ENCODE measurements around the gene DENND10. TPM values are rescaled to one million over a fixed set of nuclear protein-coding genes. Genes with fewer than 3 reads are reported as not detected.
A peak's percentile ranks its signal among the peaks of the same experiment; 100 is the strongest.

The DENND10 gene
- total RNA-seq, 2 experiments from 2014 or later = 39.9 to 41.3 TPM

DNA sequence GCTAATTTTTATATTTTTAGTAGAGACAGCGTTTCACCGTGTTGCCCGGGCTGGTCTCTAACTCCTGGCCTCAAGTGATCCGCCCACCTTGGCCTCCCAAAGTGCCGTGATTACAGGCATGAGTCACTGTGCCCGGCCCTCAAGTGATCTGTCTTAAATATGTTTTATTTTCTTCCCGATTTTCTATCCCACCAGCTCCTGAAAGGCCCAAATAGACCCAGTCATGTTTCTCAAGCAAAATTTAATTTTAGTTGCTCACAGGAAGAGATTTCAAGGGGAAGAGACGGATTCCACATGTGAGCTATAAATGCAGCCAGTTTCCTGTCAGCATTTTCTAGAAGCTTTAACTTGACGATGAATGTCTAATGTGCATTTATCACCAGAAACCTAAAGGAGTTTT is 12.0 kb downstream of the DENND10 start:
- DNase-seq (no peak), ATAC-seq (no peak)
- ChIA-PET CTCF (no interaction called here), POLR2A (no interaction called here)
- Mint-ChIP-seq H3K27ac (no peak overlapping the region), H3K27me3 (ENCODE audit: low read depth) (no peaks in the 10 kb centered on the region), H3K4me1 (ENCODE audit: low read depth) (peaks cover 26% of the 10 kb centered on the region), H3K9me3 (ENCODE audit: insufficient read depth) (no peaks in the 10 kb centered on the region), H3K4me3 (no peak overlapping the region), H3K36me3 (ENCODE audit: low read depth) (peaks cover 56% of the 10 kb centered on the region)

- no peak overlapping the region for H3K4me3 Mint-ChIP-seq
- CTCF ChIA-PET = no interaction called here
- H3K27ac Mint-ChIP-seq = no peak overlapping the region
- no peaks in the 10 kb centered on the region for H3K9me3 Mint-ChIP-seq (ENCODE audit: insufficient read depth)
- H3K27me3 Mint-ChIP-seq (ENCODE audit: low read depth) = no peaks in the 10 kb centered on the region
- peaks cover 26% of the 10 kb centered on the region for H3K4me1 Mint-ChIP-seq (ENCODE audit: low read depth)
- POLR2A ChIA-PET = no interaction called here
- ATAC-seq (no peak), DNase-seq (no peak)
- peaks cover 57% of the 10 kb centered on the region for H3K36me3 Mint-ChIP-seq (ENCODE audit: low read depth)
These were observed 12.5 kb downstream of the DENND10 start for GRCh38 chr10:119116326-119116951.

DNA sequence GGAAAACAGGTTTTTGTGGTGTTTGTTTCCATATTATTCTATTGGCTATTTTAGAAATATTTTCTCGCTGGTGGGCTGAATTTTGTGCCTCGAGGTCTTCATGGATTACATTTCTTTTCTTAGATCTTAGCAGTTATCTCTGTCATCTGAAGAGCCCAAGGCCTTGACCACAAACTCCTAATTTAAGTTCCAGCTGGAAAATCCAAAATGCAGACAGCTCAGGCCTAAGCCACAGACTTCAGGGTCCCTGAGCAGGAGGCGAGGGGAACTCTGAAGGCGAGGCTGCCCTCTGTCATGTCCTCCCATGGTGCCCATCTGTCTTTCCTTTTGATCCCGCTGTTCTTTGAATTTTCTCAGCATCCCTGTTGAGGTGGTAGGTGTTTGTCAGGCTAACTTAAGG is 14.3 kb downstream of the DENND10 start:
- ChIA-PET CTCF (interaction anchor here (1.0 kb wide), 1 partner anchor 8 kb away, joined by 3 read pairs; no protein-coding TSS in a partner anchor), POLR2A (no interaction called here)
- DNase-seq (no peak), ATAC-seq (no peak)
- H3K9me3 Mint-ChIP-seq (ENCODE audit: insufficient read depth) = no peaks in the 10 kb centered on the region
- H3K4me3 Mint-ChIP-seq = no peak overlapping the region
- peaks cover 26% of the 10 kb centered on the region for H3K4me1 Mint-ChIP-seq (ENCODE audit: low read depth)
- H3K27ac Mint-ChIP-seq = peak overlapping the region; percentile 25
- H3K27me3 Mint-ChIP-seq (ENCODE audit: low read depth) = no peaks in the 10 kb centered on the region
- H3K36me3 Mint-ChIP-seq (ENCODE audit: low read depth) = peaks cover 64% of the 10 kb centered on the region

DNA sequence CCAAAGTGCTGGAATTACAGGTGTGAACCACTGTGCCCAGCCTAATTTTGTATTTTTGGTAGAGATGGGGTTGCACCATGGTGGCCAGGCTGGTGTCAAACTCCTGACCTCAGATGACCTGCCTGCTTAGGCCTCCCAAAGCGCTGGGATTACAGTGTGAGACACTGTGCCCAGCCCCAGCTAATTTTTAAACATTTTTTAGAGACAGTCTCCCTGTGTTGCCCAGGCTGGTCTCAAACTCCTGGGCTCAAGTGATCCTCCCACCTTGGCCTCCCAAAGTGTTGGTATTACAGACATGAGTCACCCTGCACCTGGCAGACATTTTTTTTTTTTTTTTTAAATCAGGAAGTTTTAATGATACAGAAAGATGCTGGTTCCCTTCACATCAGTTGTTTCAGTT is 15.5 kb downstream of the DENND10 start:
- H3K9me3 Mint-ChIP-seq (ENCODE audit: insufficient read depth) = no peaks in the 10 kb centered on the region
- DNase-seq (no peak), ATAC-seq (no peak)
- H3K4me3 Mint-ChIP-seq = no peak overlapping the region
- peaks cover 56% of the 10 kb centered on the region for H3K36me3 Mint-ChIP-seq (ENCODE audit: low read depth)
- POLR2A ChIA-PET = interaction anchor here (0.7 kb wide), 1 partner anchor 46 kb away, joined by 3 read pairs; no protein-coding TSS in a partner anchor
- peak overlapping the region; percentile 43 for H3K27ac Mint-ChIP-seq
- CTCF ChIA-PET = no interaction called here
- no peaks in the 10 kb centered on the region for H3K27me3 Mint-ChIP-seq (ENCODE audit: low read depth)
- H3K4me1 Mint-ChIP-seq (ENCODE audit: low read depth) = peaks cover 16% of the 10 kb centered on the region

- peaks cover 12% of the 10 kb centered on the region for H3K4me1 Mint-ChIP-seq (ENCODE audit: low read depth)
- ChIA-PET POLR2A (interaction anchor here (0.6 to 0.8 kb wide), 3 partner anchors 11 to 44 kb away, joined by 3 to 5 read pairs (median 4); no protein-coding TSS in a partner anchor), CTCF (no interaction called here)
- H3K9me3 Mint-ChIP-seq (ENCODE audit: insufficient read depth) = no peaks in the 10 kb centered on the region
- H3K27me3 Mint-ChIP-seq (ENCODE audit: low read depth) = no peaks in the 10 kb centered on the region
- H3K4me3 Mint-ChIP-seq = no peak overlapping the region
- DNase-seq = no peak
- peak; percentile 80 for ATAC-seq
- H3K27ac Mint-ChIP-seq = peak overlapping the region; percentile 56
- peaks cover 51% of the 10 kb centered on the region for H3K36me3 Mint-ChIP-seq (ENCODE audit: low read depth)
These were observed 16.5 kb downstream of the DENND10 start for GRCh38 chr10:119120413-119120867.

GRCh38 chr10:119120875-119121274 is 17.0 kb downstream of the DENND10 start:
- DNase-seq (no peak), ATAC-seq (no peak)
- ChIA-PET POLR2A (interaction anchor here (0.6 to 0.8 kb wide), 3 partner anchors 11 to 44 kb away, joined by 3 to 5 read pairs (median 4); no protein-coding TSS in a partner anchor), CTCF (no interaction called here)
- Mint-ChIP-seq H3K36me3 (ENCODE audit: low read depth) (peaks cover 52% of the 10 kb centered on the region), H3K4me3 (no peak overlapping the region), H3K4me1 (ENCODE audit: low read depth) (peaks cover 12% of the 10 kb centered on the region), H3K27me3 (ENCODE audit: low read depth) (no peaks in the 10 kb centered on the region), H3K27ac (no peak overlapping the region), H3K9me3 (ENCODE audit: insufficient read depth) (no peaks in the 10 kb centered on the region)

DNA sequence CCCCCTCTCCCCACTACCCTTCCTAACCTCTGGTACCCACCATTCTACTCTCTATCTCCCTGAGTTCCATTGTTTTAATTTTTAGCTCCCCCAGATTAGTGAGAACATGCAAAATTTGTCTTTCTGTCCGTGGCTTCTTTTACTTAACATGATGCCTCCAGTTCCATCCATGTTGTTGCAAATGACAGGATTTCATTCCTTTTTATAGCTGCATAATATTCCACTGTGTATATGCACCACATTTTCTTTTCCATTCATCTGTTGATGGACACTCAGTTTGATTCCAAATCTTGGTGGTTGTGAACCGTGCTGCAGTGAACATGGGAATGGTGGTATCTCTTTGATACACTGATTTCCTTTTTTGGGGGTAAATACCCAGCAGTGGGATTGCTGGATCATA is 22.0 kb downstream of the DENND10 start:
- H3K36me3 Mint-ChIP-seq (ENCODE audit: low read depth) = peaks cover 55% of the 10 kb centered on the region
- ChIA-PET CTCF (no interaction called here), POLR2A (no interaction called here)
- peaks cover 19% of the 10 kb centered on the region for H3K4me1 Mint-ChIP-seq (ENCODE audit: low read depth)
- no peak overlapping the region for H3K27ac Mint-ChIP-seq
- DNase-seq (no peak), ATAC-seq (no peak)
- H3K9me3 Mint-ChIP-seq (ENCODE audit: insufficient read depth) = no peaks in the 10 kb centered on the region
- no peak overlapping the region for H3K4me3 Mint-ChIP-seq
- no peaks in the 10 kb centered on the region for H3K27me3 Mint-ChIP-seq (ENCODE audit: low read depth)

- H3K36me3 Mint-ChIP-seq (ENCODE audit: low read depth) = peaks cover 70% of the 10 kb centered on the region
- H3K4me3 Mint-ChIP-seq = no peak overlapping the region
- H3K27me3 Mint-ChIP-seq (ENCODE audit: low read depth) = no peaks in the 10 kb centered on the region
- DNase-seq = no peak
- POLR2A ChIA-PET = interaction anchor here (0.6 kb wide), 1 partner anchor 25 kb away, joined by 4 read pairs; no protein-coding TSS in a partner anchor
- CTCF ChIA-PET = no interaction called here
- peak overlapping the region; percentile 22 for H3K27ac Mint-ChIP-seq
- no peaks in the 10 kb centered on the region for H3K9me3 Mint-ChIP-seq (ENCODE audit: insufficient read depth)
- ATAC-seq = no peak
- H3K4me1 Mint-ChIP-seq (ENCODE audit: low read depth) = peaks cover 54% of the 10 kb centered on the region
These were observed 25.8 kb downstream of the DENND10 start for GRCh38 chr10:119129721-119130120.

DNA sequence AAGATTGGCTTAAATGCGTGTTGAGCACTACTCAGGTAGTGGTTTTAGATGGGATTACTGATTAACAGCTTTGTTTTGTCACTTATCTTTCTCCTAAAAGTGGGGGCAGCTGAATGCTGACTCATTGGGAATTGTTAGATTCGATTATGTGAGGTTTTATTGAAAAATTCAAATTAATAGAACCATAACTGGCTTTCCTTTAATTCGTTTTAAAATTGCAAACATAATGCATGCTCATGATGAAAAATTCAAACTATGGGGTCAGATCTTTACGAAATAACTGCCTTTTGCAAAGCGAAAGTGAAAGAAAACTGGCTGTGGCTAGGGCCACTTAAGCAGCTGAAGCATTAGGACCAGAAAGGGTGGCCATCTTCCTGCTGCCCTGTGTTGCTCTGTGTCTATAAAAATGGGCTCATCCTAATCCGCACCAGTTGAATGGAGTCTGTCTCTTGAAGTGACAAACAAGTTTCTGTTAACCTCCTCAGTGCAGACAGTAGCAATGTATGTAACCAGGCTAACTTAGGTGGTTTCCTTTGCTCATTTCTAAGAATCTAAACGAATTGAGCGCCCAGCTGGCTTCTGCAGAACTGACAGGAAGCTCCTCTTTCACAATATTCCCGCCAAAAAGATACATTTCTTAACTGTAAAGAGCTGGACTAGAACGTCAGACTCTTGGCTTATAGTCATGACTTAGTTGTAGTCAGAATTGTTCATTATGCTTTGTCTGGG is 27.8 kb downstream of the DENND10 start:
- H3K36me3 Mint-ChIP-seq (ENCODE audit: low read depth) = peaks cover 71% of the 10 kb centered on the region
- peaks cover 59% of the 10 kb centered on the region for H3K4me1 Mint-ChIP-seq (ENCODE audit: low read depth)
- ATAC-seq (peak; percentile 94), DNase-seq (peak; percentile 79)
- CTCF ChIA-PET = interaction anchor here (0.7 to 2.3 kb wide), 9 partner anchors 26 to 358 kb away, joined by 3 to 8 read pairs (median 5); partner anchors contain the start of genes GRK5, NANOS1 and SFXN4
- H3K4me3 Mint-ChIP-seq = peak overlapping the region; percentile 72
- H3K9me3 Mint-ChIP-seq (ENCODE audit: insufficient read depth) = no peaks in the 10 kb centered on the region
- POLR2A ChIA-PET = interaction anchor here (0.6 to 3.2 kb wide), 25 partner anchors 8 to 519 kb away, joined by 3 to 37 read pairs (median 4); partner anchors contain the start of genes BAG3, DENND10, EIF3A and SFXN4
- no peaks in the 10 kb centered on the region for H3K27me3 Mint-ChIP-seq (ENCODE audit: low read depth)
- H3K27ac Mint-ChIP-seq = peak overlapping the region; percentile 93

- Mint-ChIP-seq H3K36me3 (ENCODE audit: low read depth) (peaks cover 69% of the 10 kb centered on the region), H3K4me1 (ENCODE audit: low read depth) (peaks cover 60% of the 10 kb centered on the region), H3K27ac (peak overlapping the region; percentile 93), H3K27me3 (ENCODE audit: low read depth) (no peaks in the 10 kb centered on the region), H3K9me3 (ENCODE audit: insufficient read depth) (no peaks in the 10 kb centered on the region), H3K4me3 (peak overlapping the region; percentile 72)
- CTCF ChIA-PET = interaction anchor here (1.0 to 2.3 kb wide), 6 partner anchors 33 to 283 kb away, joined by 4 to 8 read pairs (median 8); partner anchors contain the start of genes GRK5 and SFXN4
- ATAC-seq (no peak), DNase-seq (no peak)
- POLR2A ChIA-PET = interaction anchor here (0.6 to 3.2 kb wide), 21 partner anchors 12 to 366 kb away, joined by 3 to 37 read pairs (median 4); partner anchors contain the start of genes DENND10, EIF3A and SFXN4
These were observed 28.8 kb downstream of the DENND10 start for GRCh38 chr10:119132521-119133345.

- H3K9me3 Mint-ChIP-seq (ENCODE audit: insufficient read depth) = no peaks in the 10 kb centered on the region
- H3K27me3 Mint-ChIP-seq (ENCODE audit: low read depth) = no peaks in the 10 kb centered on the region
- POLR2A ChIA-PET = no interaction called here
- H3K27ac Mint-ChIP-seq = peak overlapping the region; percentile 93
- DNase-seq = no peak
- H3K36me3 Mint-ChIP-seq (ENCODE audit: low read depth) = peaks cover 69% of the 10 kb centered on the region
- CTCF ChIA-PET = no interaction called here
- ATAC-seq = no peak
- peaks cover 71% of the 10 kb centered on the region for H3K4me1 Mint-ChIP-seq (ENCODE audit: low read depth)
- no peak overlapping the region for H3K4me3 Mint-ChIP-seq
These were observed 30.0 kb downstream of the DENND10 start for GRCh38 chr10:119133949-119134348.

All from activated CD8-positive, alpha-beta T cell treated with anti-CD3 and anti-CD28 coated beads, Interleukin-2, amount 10 ng/mL, durations not matched to agents 7 days and 5 days (primary cell).